Hepatocyte (in vitro differentiated cells): Measurements from ENCODE around the gene TBC1D24. TPM values are rescaled to one million over a fixed set of nuclear protein-coding genes. Genes with fewer than 3 reads are reported as not detected.

Source experiments
- DNase-seq: peaks from one replicate; pipeline ENCODE4 v3.0.0-alpha.2; 2016; ENCODE audit warnings: low spot score
- H2AFZ ChIP-seq: fragments of 200-600 bp; sonication (generic); 2 replicates; pipeline ENCODE4 v1.6.0; 2016; ENCODE audit warnings: antibody characterized with exemption, mild to moderate bottlenecking
- H3K27ac ChIP-seq: fragments of 200-600 bp; sonication (generic); 2 replicates; pipeline ENCODE4 v1.5.1; 2016; ENCODE audit warnings: mild to moderate bottlenecking
- H3K27me3 ChIP-seq: fragments of 200-600 bp; sonication (generic); 2 replicates; pipeline ENCODE4 v1.6.1; 2016
- H3K36me3 ChIP-seq: fragments of 200-600 bp; sonication (generic); replicated peaks from 2 replicates; pipeline ENCODE4 v1.5.1; 2016; ENCODE audit warnings: low read depth; ENCODE audit not compliant: insufficient read depth
- H3K4me1 ChIP-seq: fragments of 200-600 bp; sonication (generic); 2 replicates; pipeline ENCODE4 v1.5.1; 2016; ENCODE audit warnings: mild to moderate bottlenecking, moderate library complexity; ENCODE audit not compliant: insufficient read depth
- H3K4me2 ChIP-seq: fragments of 200-600 bp; sonication (generic); 2 replicates; pipeline ENCODE4 v1.6.0; 2016
- H3K4me3 ChIP-seq: fragments of 200-600 bp; sonication (generic); 2 replicates; pipeline ENCODE4 v1.5.1; 2016; ENCODE audit warnings: mild to moderate bottlenecking
- H3K79me2 ChIP-seq: fragments of 200-600 bp; sonication (generic); 2 replicates; pipeline ENCODE4 v1.6.0; 2017; ENCODE audit warnings: mild to moderate bottlenecking
- H3K9me2 ChIP-seq: fragments of 200-600 bp; sonication (generic); replicated peaks from 2 replicates; pipeline ENCODE4 v1.6.0; 2017; ENCODE audit warnings: mild to moderate bottlenecking; ENCODE audit not compliant: insufficient read depth
- H3K9me3 ChIP-seq: fragments of 200-600 bp; sonication (generic); 2 replicates; pipeline ENCODE4 v1.5.1; 2016; ENCODE audit warnings: low read depth, mild to moderate bottlenecking
- H4K20me1 ChIP-seq: fragments of 200-600 bp; sonication (generic); 2 replicates; pipeline ENCODE4 v1.6.0; 2016; ENCODE audit warnings: mild to moderate bottlenecking; ENCODE audit not compliant: insufficient read depth, poor library complexity, severe bottlenecking
- EZH2 ChIP-seq: fragments of 200-600 bp; sonication (generic); IDR thresholded peaks from 2 replicates; pipeline ENCODE4 v1.6.1; 2016; ENCODE audit warnings: antibody characterized with exemption, mild to moderate bottlenecking, borderline replicate concordance
- EZH2phosphoT487 ChIP-seq: fragments of 200-600 bp; sonication (generic); IDR thresholded peaks from one replicate; pipeline ENCODE4 v1.6.1; 2018; ENCODE audit warnings: antibody characterized with exemption, mild to moderate bottlenecking, low read depth, moderate library complexity; ENCODE audit not compliant: unreplicated experiment, severe bottlenecking
- WGBS: methylation state at CpG from one replicate; pipeline ENCODE4 v1.1.6; 2016; ENCODE audit warnings: low lambda C conversion rate; ENCODE audit errors: missing lambda C conversion rate; 5-methylcytosine and 5-hydroxymethylcytosine counted together
- polyA plus RNA-seq: library from polyadenylated mRNA; unstranded; fragments of >200 nt; fragmentation: Nextera tagmentation; extraction: Ambion mirVana; gene quantifications from 2 replicates; pipeline ENCODE4 v1.2.1, GENCODE V29; 2016
- total RNA-seq: library from RNA; depleted of rRNA; stranded (reverse); fragments of >200 nt; gene quantifications from 2 replicates; pipeline ENCODE4 v1.2.3, GENCODE V29; 2014
- TF ChIP-seq, protein P1 (sequence below): fragments of 200-600 bp; sonication (generic); IDR thresholded peaks from 2 replicates; pipeline ENCODE4 v1.5.1; 2016; ENCODE audit warnings: antibody characterized with exemption, mild to moderate bottlenecking; ENCODE audit not compliant: poor library complexity

Gene TBC1D24
- total and polyA plus RNA-seq, 2 experiments from 2014 or later = 8.3 to 13.6 TPM

GRCh38 chr16:2449118-2449517 is 25.8 kb upstream of the TBC1D24 start:
- Histone ChIP-seq H2AFZ (no peak overlapping the region), H3K27ac (no peak overlapping the region), H3K4me3 (no peak overlapping the region), H3K79me2 (no peaks in the 10 kb centered on the region), H3K4me1 (no peaks in the 10 kb centered on the region), H3K9me3 (no peaks in the 10 kb centered on the region), H3K27me3 (no peaks in the 10 kb centered on the region), H3K9me2 (no peaks in the 10 kb centered on the region), H3K36me3 (no peaks in the 10 kb centered on the region), H4K20me1 (no peaks in the 10 kb centered on the region), H3K4me2 (no peak overlapping the region)
- 97% methylated on average over 24 of the region's 25 CpGs for WGBS
- no peak for DNase-seq
- TF ChIP-seq EZH2phosphoT487 (no peak), EZH2 (no peak)
- TF ChIP-seq, protein P1, sequence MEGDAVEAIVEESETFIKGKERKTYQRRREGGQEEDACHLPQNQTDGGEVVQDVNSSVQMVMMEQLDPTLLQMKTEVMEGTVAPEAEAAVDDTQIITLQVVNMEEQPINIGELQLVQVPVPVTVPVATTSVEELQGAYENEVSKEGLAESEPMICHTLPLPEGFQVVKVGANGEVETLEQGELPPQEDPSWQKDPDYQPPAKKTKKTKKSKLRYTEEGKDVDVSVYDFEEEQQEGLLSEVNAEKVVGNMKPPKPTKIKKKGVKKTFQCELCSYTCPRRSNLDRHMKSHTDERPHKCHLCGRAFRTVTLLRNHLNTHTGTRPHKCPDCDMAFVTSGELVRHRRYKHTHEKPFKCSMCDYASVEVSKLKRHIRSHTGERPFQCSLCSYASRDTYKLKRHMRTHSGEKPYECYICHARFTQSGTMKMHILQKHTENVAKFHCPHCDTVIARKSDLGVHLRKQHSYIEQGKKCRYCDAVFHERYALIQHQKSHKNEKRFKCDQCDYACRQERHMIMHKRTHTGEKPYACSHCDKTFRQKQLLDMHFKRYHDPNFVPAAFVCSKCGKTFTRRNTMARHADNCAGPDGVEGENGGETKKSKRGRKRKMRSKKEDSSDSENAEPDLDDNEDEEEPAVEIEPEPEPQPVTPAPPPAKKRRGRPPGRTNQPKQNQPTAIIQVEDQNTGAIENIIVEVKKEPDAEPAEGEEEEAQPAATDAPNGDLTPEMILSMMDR = no peak

GRCh38 chr16:2450535-2450934 is 24.4 kb upstream of the TBC1D24 start:
- TF ChIP-seq EZH2 = no peak
- no peak for TF ChIP-seq EZH2phosphoT487
- TF ChIP-seq, protein P1 = no peak
- no peak for DNase-seq
- H3K36me3 ChIP-seq = no peaks in the 10 kb centered on the region
- H3K27ac ChIP-seq = no peak overlapping the region
- H2AFZ ChIP-seq = no peak overlapping the region
- H3K27me3 ChIP-seq = no peaks in the 10 kb centered on the region
- WGBS = 95% methylated on average over 8 of the region's 8 CpGs
- no peak overlapping the region for H3K4me2 ChIP-seq
- H3K4me1 ChIP-seq = no peaks in the 10 kb centered on the region
- no peaks in the 10 kb centered on the region for H3K79me2 ChIP-seq
- H3K9me3 ChIP-seq = no peaks in the 10 kb centered on the region
- H3K9me2 ChIP-seq = no peaks in the 10 kb centered on the region
- H4K20me1 ChIP-seq = no peaks in the 10 kb centered on the region
- no peak overlapping the region for H3K4me3 ChIP-seq

- Histone ChIP-seq H3K4me2 (no peak overlapping the region), H3K27me3 (no peaks in the 10 kb centered on the region), H3K4me1 (no peaks in the 10 kb centered on the region), H3K9me3 (no peaks in the 10 kb centered on the region), H3K79me2 (no peaks in the 10 kb centered on the region), H3K9me2 (no peaks in the 10 kb centered on the region), H3K27ac (no peak overlapping the region), H2AFZ (no peak overlapping the region), H3K4me3 (no peak overlapping the region), H4K20me1 (no peaks in the 10 kb centered on the region), H3K36me3 (no peaks in the 10 kb centered on the region)
- TF ChIP-seq EZH2phosphoT487 = no peak
- TF ChIP-seq EZH2 = no peak
- TF ChIP-seq, protein P1 = no peak
- 97% methylated on average over 19 of the region's 19 CpGs for WGBS
- DNase-seq = no peak
These were observed 23.9 kb upstream of the TBC1D24 start for GRCh38 chr16:2450975-2451381.

- Histone ChIP-seq H3K4me1 (no peaks in the 10 kb centered on the region), H3K27ac (no peak overlapping the region), H2AFZ (no peak overlapping the region), H4K20me1 (no peaks in the 10 kb centered on the region), H3K9me3 (no peaks in the 10 kb centered on the region), H3K27me3 (no peaks in the 10 kb centered on the region), H3K4me2 (no peak overlapping the region), H3K79me2 (no peaks in the 10 kb centered on the region), H3K9me2 (no peaks in the 10 kb centered on the region), H3K36me3 (no peaks in the 10 kb centered on the region), H3K4me3 (no peak overlapping the region)
- WGBS = 96% methylated on average over 18 of the region's 18 CpGs
- DNase-seq = no peak
- TF ChIP-seq EZH2 (no peak), EZH2phosphoT487 (no peak)
- TF ChIP-seq, protein P1 = no peak
These were observed 23.0 kb upstream of the TBC1D24 start for GRCh38 chr16:2451851-2452320.
